Tibial artery (tissue), 4 donors: ENCODE results near the gene ANXA3.

Source experiments
- DNase-seq, 2 donors: peaks; one replicate each; pipeline ENCODE4 v3.0.0-alpha.2; 2019
- H3K27ac ChIP-seq, 2 donors: fragments of 200-600 bp; sonication (generic) in 1 of 2; 1 replicate in 1 of 2; 2 replicates in 1 of 2; pipeline ENCODE4 v1.5.1; 2018 to 2019; ENCODE audit warnings: mild to moderate bottlenecking in 1 of 2
- H3K27me3 ChIP-seq, 2 donors: fragments of 200-600 bp; sonication (generic) in 1 of 2; one replicate each; pipeline versions ENCODE4 v1.5.1 to v1.6.0; 2016 to 2019
- H3K36me3 ChIP-seq, 3 donors: fragments of 200-600 bp; sonication (generic) in 2 of 3; one replicate each; pipeline ENCODE4 v1.5.1; 2016 to 2019; ENCODE audit warnings: mild to moderate bottlenecking in 2 of 3
- H3K4me1 ChIP-seq, 4 donors: fragments of 200-600 bp; sonication (generic) in 2 of 4; 1 replicate in 3 of 4; 2 replicates in 1 of 4; pipeline ENCODE4 v1.5.1; 2016 to 2019
- H3K4me3 ChIP-seq, 2 donors: fragments of 200-600 bp; sonication (generic) in 1 of 2; 1 replicate in 1 of 2; 2 replicates in 1 of 2; pipeline ENCODE4 v1.5.1; 2018 to 2019; ENCODE audit warnings: mild to moderate bottlenecking in 2 of 2
- H3K9me3 ChIP-seq, 3 donors: fragments of 200-600 bp; sonication (generic) in 1 of 3; one replicate each; pipeline ENCODE4 v1.5.1; 2016 to 2019
- CTCF ChIP-seq, 2 experiments: fragments of 200-600 bp in 1 of 2; fragments of 450-650 bp in 1 of 2; IDR thresholded peaks; one replicate each; pipeline ENCODE4 v1.5.1; 2017 to 2019; ENCODE audit warnings: antibody characterized with exemption in 2 of 2, mild to moderate bottlenecking in 1 of 2, moderate library complexity in 1 of 2
- intact Hi-C: fragments of 100-400 bp; cut with DNase I; formaldehyde crosslinking; loops from one replicate; pipeline ENCODE4 v1.15.0; 2023; ENCODE audit warnings: low total_unique reads

ANXA3 gene

GRCh38 chr4:78642934-78643333 is 91.4 kb downstream of the ANXA3 start:
- no peak overlapping the region for H3K4me3 ChIP-seq
- no peak for TF ChIP-seq CTCF (IDR thresholded peaks at IDR 0.05)
- peaks cover 0 to 24% (median 14%) of the 10 kb centered on the region in 4 donors for H3K4me1 ChIP-seq
- H3K9me3 ChIP-seq, result no peaks in the 10 kb centered on the region
- intact Hi-C loops, result loop anchor here (10.0 kb wide), 1 partner anchor 132 kb away; the partner anchor contains the start of gene BMP2K
- DNase-seq, result no peak
- H3K27me3 ChIP-seq, result no peaks in the 10 kb centered on the region
- no peaks in the 10 kb centered on the region for H3K36me3 ChIP-seq
- no peak overlapping the region for H3K27ac ChIP-seq

- intact Hi-C loops, result loop anchor here (10.0 kb wide), 1 partner anchor 131 kb away; the partner anchor contains the start of gene BMP2K
- no peak for DNase-seq
- Histone ChIP-seq H3K36me3 (no peaks in the 10 kb centered on the region), H3K4me3 (no peak overlapping the region), H3K27me3 (no peaks in the 10 kb centered on the region), H3K9me3 (no peaks in the 10 kb centered on the region), H3K4me1 (peaks cover 0 to 24% (median 14%) of the 10 kb centered on the region in 4 donors), H3K27ac (peak overlapping the region in 1 of 2 donors; percentile 72)
- no peak for TF ChIP-seq CTCF (IDR thresholded peaks at IDR 0.05)
These were observed 92.6 kb downstream of the ANXA3 start for GRCh38 chr4:78644063-78644691.

GRCh38 chr4:78644744-78645330 is 93.3 kb downstream of the ANXA3 start:
- Histone ChIP-seq H3K4me3 (no peak overlapping the region), H3K27me3 (no peaks in the 10 kb centered on the region), H3K9me3 (no peaks in the 10 kb centered on the region), H3K27ac (peak overlapping the region; percentile 52 to 72), H3K4me1 (peaks cover 0 to 24% (median 14%) of the 10 kb centered on the region in 4 donors), H3K36me3 (no peaks in the 10 kb centered on the region)
- intact Hi-C loops, result loop anchor here (10.0 kb wide), 1 partner anchor 130 kb away; the partner anchor contains the start of gene BMP2K
- DNase-seq, result peak; percentile 55 to 73
- TF ChIP-seq CTCF (IDR thresholded peaks at IDR 0.05), result peak; percentile 81 to 92

GRCh38 chr4:78645853-78646757 is 94.5 kb downstream of the ANXA3 start:
- no peak for TF ChIP-seq CTCF (IDR thresholded peaks at IDR 0.05)
- intact Hi-C loops, result loop anchor here (10.0 kb wide), 1 partner anchor 129 kb away; the partner anchor contains the start of gene BMP2K
- H3K27ac ChIP-seq, result peak overlapping the region; percentile 52 to 72
- H3K4me3 ChIP-seq, result peak overlapping the region; percentile 3 to 6
- no peaks in the 10 kb centered on the region for H3K36me3 ChIP-seq
- H3K4me1 ChIP-seq, result peaks cover 0 to 24% (median 14%) of the 10 kb centered on the region in 4 donors
- no peaks in the 10 kb centered on the region for H3K27me3 ChIP-seq
- H3K9me3 ChIP-seq, result no peaks in the 10 kb centered on the region
- peak; percentile 89 to 91 for DNase-seq

GRCh38 chr4:78647272-78647671 is 95.7 kb downstream of the ANXA3 start:
- intact Hi-C loops, result loop anchor here (10.0 kb wide), 1 partner anchor 128 kb away; the partner anchor contains the start of gene BMP2K
- H3K9me3 ChIP-seq, result no peaks in the 10 kb centered on the region
- peaks cover 0 to 24% (median 14%) of the 10 kb centered on the region in 4 donors for H3K4me1 ChIP-seq
- TF ChIP-seq CTCF (IDR thresholded peaks at IDR 0.05), result no peak
- DNase-seq, result no peak
- H3K27me3 ChIP-seq, result no peaks in the 10 kb centered on the region
- H3K4me3 ChIP-seq, result no peak overlapping the region
- H3K27ac ChIP-seq, result no peak overlapping the region
- H3K36me3 ChIP-seq, result no peaks in the 10 kb centered on the region
